GM12878 (cell line): ENCODE measurements around the gene MRTFB.

ENCODE experiments used
- CEBPB ChIP-seq, 2 experiments: fragments of 150-350 bp in 1 of 2; IDR thresholded peaks; 2 replicates each; pipeline ENCODE4 v1.6.1; 2012 to 2014; ENCODE audit warnings: low read depth in 2 of 2, low read length in 2 of 2, borderline replicate concordance in 1 of 2, inconsistent platforms in 1 of 2
- HDAC6 ChIP-seq: fragments of 200-600 bp; sonication (generic); IDR thresholded peaks from one replicate; pipeline ENCODE4 v1.8.0; 2017; ENCODE audit warnings: antibody characterized with exemption; ENCODE audit not compliant: unreplicated experiment
- JUND ChIP-seq: IDR thresholded peaks from 2 replicates; pipeline ENCODE4 v1.6.1; 2012; ENCODE audit warnings: low read depth, mild to moderate bottlenecking, low read length, improper control_type of control experiment, moderate library complexity
- POLR2AphosphoS5 ChIP-seq: IDR thresholded peaks from 2 replicates; pipeline ENCODE4 v1.6.1; 2011; ENCODE audit warnings: mild to moderate bottlenecking, low read length, inconsistent platforms
- RCOR1 ChIP-seq: conservative IDR thresholded peaks from 2 replicates; pipeline ENCODE4 v1.6.1; 2012; ENCODE audit warnings: low read depth, low read length, improper control_type of control experiment
- SIX5 ChIP-seq: IDR thresholded peaks from 2 replicates; pipeline ENCODE4 v1.6.1; 2011; ENCODE audit warnings: mild to moderate bottlenecking, low read depth, low read length, moderate library complexity; ENCODE audit not compliant: severe bottlenecking
- TCF3 ChIP-seq: IDR thresholded peaks from 2 replicates; pipeline ENCODE4 v1.6.1; 2012; ENCODE audit warnings: low read depth, mild to moderate bottlenecking, low read length, borderline replicate concordance; ENCODE audit not compliant: insufficient read depth
- TF ChIP-seq, protein P1 (sequence below): fragments of 450-650 bp; IDR thresholded peaks from 2 replicates; pipeline ENCODE4 v1.6.1; 2016; ENCODE audit warnings: mild to moderate bottlenecking
- TF ChIP-seq, protein P2 (sequence below): IDR thresholded peaks from 2 replicates; pipeline ENCODE4 v1.6.1; 2012; ENCODE audit warnings: low read depth, low read length, improper control_type of control experiment
- TF ChIP-seq, protein P3 (sequence below), 3 experiments: IDR thresholded peaks in 2 of 3; conservative IDR thresholded peaks in 1 of 3; 2 replicates each; pipeline ENCODE4 v1.5.1; 2011; ENCODE audit warnings: low read depth in 3 of 3, low read length in 3 of 3, mild to moderate bottlenecking in 3 of 3, control low read depth in 2 of 3, moderate library complexity in 2 of 3, inconsistent platforms in 1 of 3, mixed read lengths in 1 of 3; ENCODE audit not compliant: control insufficient read depth in 2 of 3, insufficient read depth in 1 of 3; ENCODE audit errors: extremely low read depth in 1 of 3
- TF ChIP-seq, protein P4 (sequence below): IDR thresholded peaks from 2 replicates; pipeline ENCODE4 v1.6.1; 2012; ENCODE audit warnings: mild to moderate bottlenecking, low read depth, low read length

DNA sequence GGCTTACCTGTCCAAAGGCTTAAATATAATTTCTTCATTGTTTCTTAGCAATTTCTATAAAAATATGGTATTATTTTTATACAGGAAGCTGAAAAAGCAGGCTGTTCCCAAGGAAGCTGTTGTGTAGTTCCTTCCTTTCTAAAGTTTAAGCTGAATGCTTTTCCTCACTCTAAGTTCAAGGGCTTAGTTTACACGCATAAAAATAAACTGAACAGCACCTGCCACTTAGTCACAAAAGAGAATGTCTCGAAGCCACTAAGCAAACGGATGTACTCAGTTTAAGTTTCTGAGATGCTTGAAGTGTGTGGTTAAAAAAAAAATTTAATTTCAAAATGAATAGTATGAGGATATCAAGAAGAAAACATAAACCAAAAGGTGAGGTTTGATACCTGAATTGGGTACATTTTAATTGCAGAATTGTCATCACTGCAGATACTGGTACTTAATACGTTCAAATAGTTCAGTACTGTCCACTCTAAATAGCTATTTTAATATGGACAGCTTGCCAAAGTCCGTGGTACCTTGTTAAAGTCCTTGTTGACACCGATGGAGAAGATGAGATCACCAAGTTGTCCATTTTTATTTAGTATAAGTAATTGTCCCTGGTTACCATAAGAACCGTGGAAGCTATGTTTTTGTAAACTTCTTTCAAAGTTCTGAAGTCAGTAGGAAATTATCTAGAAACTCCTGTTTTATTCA is 38.1 kb downstream of the MRTFB start:
- TF ChIP-seq HDAC6 (no peak), TCF3 (no peak), RCOR1 (no peak), CEBPB (IDR thresholded peaks at IDR 0.05; ENCODE audit: borderline replicate concordance in 1 of 2, low read depth in 2 of 2, low read length in 2 of 2) (no peak), SIX5 (no peak), JUND (no peak), POLR2AphosphoS5 (no peak)
- TF ChIP-seq, protein P1, sequence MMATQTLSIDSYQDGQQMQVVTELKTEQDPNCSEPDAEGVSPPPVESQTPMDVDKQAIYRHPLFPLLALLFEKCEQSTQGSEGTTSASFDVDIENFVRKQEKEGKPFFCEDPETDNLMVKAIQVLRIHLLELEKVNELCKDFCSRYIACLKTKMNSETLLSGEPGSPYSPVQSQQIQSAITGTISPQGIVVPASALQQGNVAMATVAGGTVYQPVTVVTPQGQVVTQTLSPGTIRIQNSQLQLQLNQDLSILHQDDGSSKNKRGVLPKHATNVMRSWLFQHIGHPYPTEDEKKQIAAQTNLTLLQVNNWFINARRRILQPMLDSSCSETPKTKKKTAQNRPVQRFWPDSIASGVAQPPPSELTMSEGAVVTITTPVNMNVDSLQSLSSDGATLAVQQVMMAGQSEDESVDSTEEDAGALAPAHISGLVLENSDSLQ, result no peak
- TF ChIP-seq, protein P2, sequence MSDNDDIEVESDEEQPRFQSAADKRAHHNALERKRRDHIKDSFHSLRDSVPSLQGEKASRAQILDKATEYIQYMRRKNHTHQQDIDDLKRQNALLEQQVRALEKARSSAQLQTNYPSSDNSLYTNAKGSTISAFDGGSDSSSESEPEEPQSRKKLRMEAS, result no peak
- TF ChIP-seq, protein P3, sequence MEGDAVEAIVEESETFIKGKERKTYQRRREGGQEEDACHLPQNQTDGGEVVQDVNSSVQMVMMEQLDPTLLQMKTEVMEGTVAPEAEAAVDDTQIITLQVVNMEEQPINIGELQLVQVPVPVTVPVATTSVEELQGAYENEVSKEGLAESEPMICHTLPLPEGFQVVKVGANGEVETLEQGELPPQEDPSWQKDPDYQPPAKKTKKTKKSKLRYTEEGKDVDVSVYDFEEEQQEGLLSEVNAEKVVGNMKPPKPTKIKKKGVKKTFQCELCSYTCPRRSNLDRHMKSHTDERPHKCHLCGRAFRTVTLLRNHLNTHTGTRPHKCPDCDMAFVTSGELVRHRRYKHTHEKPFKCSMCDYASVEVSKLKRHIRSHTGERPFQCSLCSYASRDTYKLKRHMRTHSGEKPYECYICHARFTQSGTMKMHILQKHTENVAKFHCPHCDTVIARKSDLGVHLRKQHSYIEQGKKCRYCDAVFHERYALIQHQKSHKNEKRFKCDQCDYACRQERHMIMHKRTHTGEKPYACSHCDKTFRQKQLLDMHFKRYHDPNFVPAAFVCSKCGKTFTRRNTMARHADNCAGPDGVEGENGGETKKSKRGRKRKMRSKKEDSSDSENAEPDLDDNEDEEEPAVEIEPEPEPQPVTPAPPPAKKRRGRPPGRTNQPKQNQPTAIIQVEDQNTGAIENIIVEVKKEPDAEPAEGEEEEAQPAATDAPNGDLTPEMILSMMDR (IDR thresholded peaks at IDR 0.05 in 2 of 3, conservative IDR thresholded peaks at IDR 0.05 in 1 of 3; ENCODE audit: control insufficient read depth in 2 of 3, extremely low read depth in 1 of 3, insufficient read depth in 1 of 3, low read depth in 3 of 3, low read length in 3 of 3), result no peak
- TF ChIP-seq, protein P4, sequence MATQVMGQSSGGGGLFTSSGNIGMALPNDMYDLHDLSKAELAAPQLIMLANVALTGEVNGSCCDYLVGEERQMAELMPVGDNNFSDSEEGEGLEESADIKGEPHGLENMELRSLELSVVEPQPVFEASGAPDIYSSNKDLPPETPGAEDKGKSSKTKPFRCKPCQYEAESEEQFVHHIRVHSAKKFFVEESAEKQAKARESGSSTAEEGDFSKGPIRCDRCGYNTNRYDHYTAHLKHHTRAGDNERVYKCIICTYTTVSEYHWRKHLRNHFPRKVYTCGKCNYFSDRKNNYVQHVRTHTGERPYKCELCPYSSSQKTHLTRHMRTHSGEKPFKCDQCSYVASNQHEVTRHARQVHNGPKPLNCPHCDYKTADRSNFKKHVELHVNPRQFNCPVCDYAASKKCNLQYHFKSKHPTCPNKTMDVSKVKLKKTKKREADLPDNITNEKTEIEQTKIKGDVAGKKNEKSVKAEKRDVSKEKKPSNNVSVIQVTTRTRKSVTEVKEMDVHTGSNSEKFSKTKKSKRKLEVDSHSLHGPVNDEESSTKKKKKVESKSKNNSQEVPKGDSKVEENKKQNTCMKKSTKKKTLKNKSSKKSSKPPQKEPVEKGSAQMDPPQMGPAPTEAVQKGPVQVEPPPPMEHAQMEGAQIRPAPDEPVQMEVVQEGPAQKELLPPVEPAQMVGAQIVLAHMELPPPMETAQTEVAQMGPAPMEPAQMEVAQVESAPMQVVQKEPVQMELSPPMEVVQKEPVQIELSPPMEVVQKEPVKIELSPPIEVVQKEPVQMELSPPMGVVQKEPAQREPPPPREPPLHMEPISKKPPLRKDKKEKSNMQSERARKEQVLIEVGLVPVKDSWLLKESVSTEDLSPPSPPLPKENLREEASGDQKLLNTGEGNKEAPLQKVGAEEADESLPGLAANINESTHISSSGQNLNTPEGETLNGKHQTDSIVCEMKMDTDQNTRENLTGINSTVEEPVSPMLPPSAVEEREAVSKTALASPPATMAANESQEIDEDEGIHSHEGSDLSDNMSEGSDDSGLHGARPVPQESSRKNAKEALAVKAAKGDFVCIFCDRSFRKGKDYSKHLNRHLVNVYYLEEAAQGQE, result no peak
